Motor neuron (in vitro differentiated cells): ENCODE data around the gene NR1I2. TPM values are rescaled to one million over a fixed set of nuclear protein-coding genes. Genes with fewer than 3 reads are reported as not detected.

ENCODE experiments used
- ATAC-seq, 8 experiments: fragments of 200-7000 bp; cut with Tn5 transposase; replicated peaks in 6 of 8; 2 replicates each; pipeline ENCODE4 v1.8.0; 2021; ENCODE audit warnings: mild to moderate bottlenecking in 8 of 8, moderate library complexity in 8 of 8
- H3K27ac ChIP-seq, 2 donors: fragments of 250-450 bp; sonication (Bioruptor Pico); 2 replicates each; pipeline ENCODE4 v1.9.0; 2021; ENCODE audit warnings: antibody characterized with exemption in 2 of 2, mild to moderate bottlenecking in 2 of 2, moderate library complexity in 1 of 2
- H3K4me1 ChIP-seq, 2 donors: fragments of 250-450 bp; sonication (Bioruptor Pico); replicated peaks in 1 of 2; 2 replicates each; pipeline ENCODE4 v1.6.1; 2021; ENCODE audit warnings: antibody characterized with exemption in 2 of 2, mild to moderate bottlenecking in 2 of 2, moderate library complexity in 1 of 2
- H3K4me3 ChIP-seq, 5 donors: fragments of 250-450 bp; sonication (Bioruptor Pico); 2 replicates each; pipeline ENCODE4 v1.9.0; 2021; ENCODE audit warnings: antibody characterized with exemption in 5 of 5, mild to moderate bottlenecking in 5 of 5, moderate library complexity in 4 of 5
- WGBS, 10 experiments: fragments of 450-650 bp; shearing (Covaris generic); methylation state at CpG; one replicate each; pipeline ENCODE4 v1.0.0; 2022; 5-methylcytosine and 5-hydroxymethylcytosine counted together
- in situ Hi-C, 9 experiments: fragments of 400-800 bp; cut with MboI; loops; one replicate each; pipeline ENCODE4 v1.15.0; 2021; ENCODE audit warnings: low sequenced_read_pairs in 9 of 9, low pct_unique_long_range_greater_than_20kb in 2 of 9; ENCODE audit not compliant: unreplicated experiment in 9 of 9
- total RNA-seq, 8 experiments: library from RNA; unstranded; fragments of 300-600 nt; gene quantifications; 2 replicates each; pipeline versions ENCODE4 v1.2.3 to v1.2.4, GENCODE V29; 2022

The NR1I2 gene
- total RNA-seq, 8 experiments from 2014 or later = 0.07 to 0.76 (median 0.33) TPM; not detected in 1

GRCh38 chr3:119765239-119765638 is 16.7 kb upstream of the NR1I2 start:
- Histone ChIP-seq H3K4me1 (no peaks in the 10 kb centered on the region), H3K4me3 (no peak overlapping the region), H3K27ac (no peak overlapping the region)
- 63 to 100% (median 100%) methylated on average over 1 of the region's 1 CpG; no CpG with 5 or more reads in 5 of the 10 experiments for WGBS, 10 experiments
- peak in 2 of 8 experiments; percentile 64 to 75 for ATAC-seq
- in situ Hi-C loops = no loop called here

GRCh38 chr3:119767936-119768601 is 13.8 kb upstream of the NR1I2 start:
- no peak for ATAC-seq
- Histone ChIP-seq H3K4me3 (no peak overlapping the region), H3K27ac (no peak overlapping the region), H3K4me1 (no peaks in the 10 kb centered on the region)
- WGBS, 10 experiments = 42 to 86% (median 80%) methylated on average over 1 to 3 of the region's 6 CpGs; no CpG with 5 or more reads in 7 of the 10 experiments
- in situ Hi-C loops = no loop called here

- in situ Hi-C loops = no loop called here
- no peak for ATAC-seq
- no peaks in the 10 kb centered on the region for H3K4me1 ChIP-seq
- no peak overlapping the region for H3K4me3 ChIP-seq
- 60 to 100% (median 95%) methylated on average over 1 to 5 of the region's 9 CpGs; no CpG with 5 or more reads in 1 of the 10 experiments for WGBS, 10 experiments
- no peak overlapping the region for H3K27ac ChIP-seq
These were observed 13.1 kb upstream of the NR1I2 start for GRCh38 chr3:119768668-119769393.

GRCh38 chr3:119769394-119770149 is 12.3 kb upstream of the NR1I2 start:
- in situ Hi-C loops = no loop called here
- H3K4me3 ChIP-seq = no peak overlapping the region
- no peaks in the 10 kb centered on the region for H3K4me1 ChIP-seq
- no peak overlapping the region for H3K27ac ChIP-seq
- ATAC-seq = no peak
- 30 to 100% (median 83%) methylated on average over 1 to 8 of the region's 8 CpGs; no CpG with 5 or more reads in 1 of the 10 experiments for WGBS, 10 experiments

- whole genome bisulfite sequencing, 10 experiments = 0 to 80% (median 39%) methylated on average over 1 to 2 of the region's 2 CpGs
- Histone ChIP-seq H3K27ac (no peak overlapping the region), H3K4me1 (no peaks in the 10 kb centered on the region), H3K4me3 (no peak overlapping the region)
- no peak for ATAC-seq
- in situ Hi-C loops = no loop called here
These were observed 7.5 kb upstream of the NR1I2 start for GRCh38 chr3:119774444-119774843.

GRCh38 chr3:119776304-119776703 is 5.6 kb upstream of the NR1I2 start:
- 0 to 86% (median 30%) methylated on average over 1 of the region's 1 CpG; no CpG with 5 or more reads in 3 of the 10 experiments for WGBS, 10 experiments
- Histone ChIP-seq H3K4me3 (no peak overlapping the region), H3K4me1 (no peaks in the 10 kb centered on the region), H3K27ac (no peak overlapping the region)
- in situ Hi-C loops = no loop called here
- no peak for ATAC-seq

GRCh38 chr3:119778176-119778575 is 3.7 kb upstream of the NR1I2 start:
- in situ Hi-C loops = no loop called here
- H3K4me1 ChIP-seq = no peaks in the 10 kb centered on the region
- ATAC-seq = no peak
- WGBS, 10 experiments = 38 to 100% (median 100%) methylated on average over 1 of the region's 1 CpG; no CpG with 5 or more reads in 2 of the 10 experiments
- H3K4me3 ChIP-seq = no peak overlapping the region
- no peak overlapping the region for H3K27ac ChIP-seq

GRCh38 chr3:119778811-119779210 is 3.1 kb upstream of the NR1I2 start:
- 50 to 100% (median 80%) methylated on average over 1 to 2 of the region's 2 CpGs; no CpG with 5 or more reads in 1 of the 10 experiments for WGBS, 10 experiments
- in situ Hi-C loops = no loop called here
- Histone ChIP-seq H3K4me1 (no peaks in the 10 kb centered on the region), H3K4me3 (no peak overlapping the region), H3K27ac (no peak overlapping the region)
- no peak for ATAC-seq

GRCh38 chr3:119779731-119780383 is 2.0 kb upstream of the NR1I2 start:
- H3K4me1 ChIP-seq = no peaks in the 10 kb centered on the region
- no peak overlapping the region for H3K4me3 ChIP-seq
- WGBS, 10 experiments = 49 to 100% (median 80%) methylated on average over 1 to 2 of the region's 2 CpGs; no CpG with 5 or more reads in 1 of the 10 experiments
- in situ Hi-C loops = no loop called here
- ATAC-seq = no peak
- H3K27ac ChIP-seq = no peak overlapping the region

GRCh38 chr3:119782460-119782859 is 559 bp downstream of the NR1I2 start:
- no peak for ATAC-seq
- no peaks in the 10 kb centered on the region for H3K4me1 ChIP-seq
- H3K4me3 ChIP-seq = no peak overlapping the region
- in situ Hi-C loops = no loop called here
- WGBS, 10 experiments = 67 to 100% methylated on average over 1 of the region's 1 CpG; no CpG with 5 or more reads in 8 of the 10 experiments
- H3K27ac ChIP-seq = no peak overlapping the region

- ATAC-seq = no peak
- H3K27ac ChIP-seq = no peak overlapping the region
These were observed 1.4 kb downstream of the NR1I2 start for GRCh38 chr3:119783255-119783654.

GRCh38 chr3:119783883-119784282 is 2.0 kb downstream of the NR1I2 start:
- ATAC-seq = no peak
- no peak overlapping the region for H3K27ac ChIP-seq
- H3K4me3 ChIP-seq = no peak overlapping the region
- no peaks in the 10 kb centered on the region for H3K4me1 ChIP-seq
- 46 to 92% (median 71%) methylated on average over 5 to 7 of the region's 7 CpGs for WGBS, 10 experiments
- in situ Hi-C loops = no loop called here

More at GRCh38 chr3:119783255-119783654, 1.4 kb downstream of the NR1I2 start:
- in situ Hi-C loops = no loop called here
- Histone ChIP-seq H3K4me1 (no peaks in the 10 kb centered on the region), H3K4me3 (no peak overlapping the region)
- WGBS, 10 experiments = 40 to 100% (median 74%) methylated on average over 1 to 2 of the region's 2 CpGs; no CpG with 5 or more reads in 4 of the 10 experiments
